AG04449 (cell line): ENCODE data around the gene MAN1A1.

ENCODE experiments used
- CTCF ChIA-PET: fragments of 350-600 bp; formaldehyde crosslinking; extraction: SDS; loops from one replicate; lab custom pipeline; 2021; ENCODE audit warnings: antibody characterized with exemption; lab: Yijun Ruan, JAX
- POLR2A ChIA-PET: fragments of 400-600, 350-600 bp; formaldehyde crosslinking; extraction: SDS; loops from one replicate; lab custom pipeline; 2020; ENCODE audit warnings: antibody characterized with exemption, inconsistent platforms; lab: Yijun Ruan, JAX
- DNase-seq: peaks from one replicate; pipeline ENCODE4 v3.0.0-alpha.2; 2010; ENCODE audit warnings: low read depth, low spot score
- H3K4me3 ChIP-seq: 2 replicates; pipeline ENCODE4 v1.5.1; 2011; ENCODE audit warnings: low read depth, mild to moderate bottlenecking, control low read depth, low read length
- CTCF ChIP-seq: IDR thresholded peaks from one replicate; pipeline ENCODE4 v1.5.1; 2011; ENCODE audit warnings: mild to moderate bottlenecking, moderate library complexity, low read length, control low read depth, inconsistent platforms; ENCODE audit not compliant: insufficient read depth; ENCODE audit errors: missing control alignments

Gene MAN1A1

GRCh38 chr6:119348096-119348747, 1.3 kb downstream of the MAN1A1 start:
- POLR2A ChIA-PET, result no interaction called here

GRCh38 chr6:119347466-119348095, 2.0 kb downstream of the MAN1A1 start:
- no peak for DNase-seq
- ChIA-PET POLR2A (no interaction called here), CTCF (interaction anchor here (1.1 to 3.4 kb wide), 6 partner anchors 198 to 631 kb away, joined by 3 to 40 read pairs (median 7); no protein-coding TSS in a partner anchor)
- TF ChIP-seq CTCF, result no peak
- H3K4me3 ChIP-seq, result peak overlapping the region; percentile 81

More at GRCh38 chr6:119348096-119348747, 1.3 kb downstream of the MAN1A1 start:
- peak overlapping the region; percentile 81 for H3K4me3 ChIP-seq
- DNase-seq, result no peak
- CTCF ChIA-PET, result interaction anchor here (0.9 to 3.4 kb wide), 4 partner anchors 199 to 237 kb away, joined by 3 to 40 read pairs (median 6); no protein-coding TSS in a partner anchor
- TF ChIP-seq CTCF, result no peak

- DNase-seq, result no peak
- ChIA-PET CTCF (interaction anchor here (1.1 to 3.4 kb wide), 6 partner anchors 12 to 632 kb away, joined by 3 to 40 read pairs (median 7); no protein-coding TSS in a partner anchor), POLR2A (no interaction called here)
- TF ChIP-seq CTCF, result no peak
- H3K4me3 ChIP-seq, result no peak overlapping the region
These were observed 2.6 kb downstream of the MAN1A1 start for GRCh38 chr6:119346936-119347335.

- DNase-seq, result no peak
- H3K4me3 ChIP-seq, result no peak overlapping the region
- no peak for TF ChIP-seq CTCF
- ChIA-PET CTCF (interaction anchor here (1.1 to 3.4 kb wide), 5 partner anchors 12 to 632 kb away, joined by 4 to 40 read pairs (median 9); no protein-coding TSS in a partner anchor), POLR2A (no interaction called here)
These were observed 3.1 kb downstream of the MAN1A1 start for GRCh38 chr6:119346450-119346849.

GRCh38 chr6:119345114-119345513, 4.4 kb downstream of the MAN1A1 start:
- ChIA-PET CTCF (interaction anchor here (1.3 kb wide), 1 partner anchor 216 kb away, joined by 4 read pairs; no protein-coding TSS in a partner anchor), POLR2A (no interaction called here)
- no peak overlapping the region for H3K4me3 ChIP-seq
- no peak for TF ChIP-seq CTCF
- no peak for DNase-seq

- H3K4me3 ChIP-seq, result no peak overlapping the region
- CTCF ChIA-PET, result interaction anchor here (0.7 to 2.3 kb wide), 3 partner anchors 9 to 215 kb away, joined by 3 to 21 read pairs (median 4); no protein-coding TSS in a partner anchor
- POLR2A ChIA-PET, result no interaction called here
- DNase-seq, result no peak
- no peak for TF ChIP-seq CTCF
These were observed 5.3 kb downstream of the MAN1A1 start for GRCh38 chr6:119344306-119344705.
